HG03159 (cell line): ENCODE measurements around the gene GPR160.
A peak's percentile ranks its signal among the peaks of the same experiment; 100 is the strongest.
"Not testable (repeated sequence)": the region's sequence is repeated elsewhere in the genome, so short reads cannot be mapped to it uniquely, and the experiment has no call there.

ENCODE experiments used
- ATAC-seq: cut with Tn5 transposase; IDR thresholded peaks from one replicate; pipeline ENCODE4 v1.9.1; 2021; ENCODE audit warnings: mild to moderate bottlenecking, moderate library complexity; ENCODE audit not compliant: unreplicated experiment

Gene GPR160

GRCh38 chr3:170109579-170110293 lies 71.9 kb downstream of the GPR160 start:
- no peak for ATAC-seq

GRCh38 chr3:170111147-170111771 lies 73.5 kb downstream of the GPR160 start:
- no peak for ATAC-seq

- not testable (repeated sequence) for ATAC-seq
Measured at GRCh38 chr3:170114165-170114564, 76.4 kb downstream of the GPR160 start.

GRCh38 chr3:170117134-170117533 lies 79.3 kb downstream of the GPR160 start:
- no peak for ATAC-seq

- peak; percentile 88 for ATAC-seq
Measured at GRCh38 chr3:170128259-170128976, 90.6 kb downstream of the GPR160 start.

GRCh38 chr3:170128977-170129431 lies 91.2 kb downstream of the GPR160 start:
- ATAC-seq = peak; percentile 51

- ATAC-seq = no peak
Measured at GRCh38 chr3:170130532-170130931, 92.7 kb downstream of the GPR160 start.

- no peak for ATAC-seq
Measured at GRCh38 chr3:170132335-170132734, 94.5 kb downstream of the GPR160 start.
